HG03103 (cell line): ENCODE measurements around the gene ACTN2.

Experiments
- ATAC-seq: cut with Tn5 transposase; IDR thresholded peaks from one replicate; pipeline ENCODE4 v1.9.1; 2021; ENCODE audit warnings: low read depth; ENCODE audit not compliant: unreplicated experiment

Gene ACTN2

GRCh38 chr1:236765831-236766230, 79.5 kb downstream of the ACTN2 start:
- no peak for ATAC-seq

GRCh38 chr1:236766506-236766905, 80.2 kb downstream of the ACTN2 start:
- no peak for ATAC-seq

DNA sequence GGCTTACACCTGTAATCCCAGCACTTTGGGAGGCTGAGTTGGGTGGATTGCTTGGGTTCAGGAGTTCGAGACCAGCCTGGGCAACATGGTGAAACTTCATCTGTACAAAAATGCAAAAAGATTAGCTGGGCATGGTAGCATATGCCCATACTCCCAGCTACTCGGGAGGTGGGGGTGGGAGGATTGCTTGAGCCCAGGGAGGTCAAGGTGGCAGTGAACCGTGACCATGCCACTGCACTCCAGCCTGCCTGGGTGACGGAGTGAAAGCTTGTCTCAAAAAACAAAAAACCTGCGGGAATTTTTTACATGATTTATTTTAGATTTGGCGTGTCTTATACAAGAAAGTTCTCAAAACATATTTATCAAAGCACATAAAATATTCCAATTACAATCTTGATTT, 81.0 kb downstream of the ACTN2 start:
- no peak for ATAC-seq

DNA sequence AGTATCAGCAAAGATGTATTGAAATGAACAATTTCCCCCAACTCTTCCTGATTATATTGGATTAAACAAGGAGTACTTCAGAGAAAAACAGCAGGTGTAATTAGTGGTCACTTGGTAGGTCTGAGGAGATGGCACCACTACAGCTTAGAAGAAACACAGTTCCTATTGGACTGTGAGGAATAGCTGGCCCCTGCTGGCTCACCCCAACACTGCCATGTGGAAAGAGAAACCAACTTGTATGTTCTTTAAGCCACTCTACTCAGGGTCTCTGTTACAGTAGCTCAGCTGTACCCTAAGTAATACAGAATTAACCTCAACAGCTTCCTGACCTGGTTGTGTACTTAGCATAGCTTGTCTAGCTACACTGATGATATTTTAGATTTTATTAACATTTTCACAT, 82.3 kb downstream of the ACTN2 start:
- no peak for ATAC-seq

GRCh38 chr1:236773919-236774318, 87.6 kb downstream of the ACTN2 start:
- no peak for ATAC-seq

GRCh38 chr1:236774926-236775325, 88.6 kb downstream of the ACTN2 start:
- ATAC-seq, result no peak

- no peak for ATAC-seq
Measured at GRCh38 chr1:236779312-236779711, 93.0 kb downstream of the ACTN2 start.

GRCh38 chr1:236785477-236785876, 99.2 kb downstream of the ACTN2 start:
- ATAC-seq, result no peak

GRCh38 chr1:236786453-236786852, 100.2 kb downstream of the ACTN2 start:
- ATAC-seq, result no peak

- ATAC-seq, result no peak
Measured at GRCh38 chr1:236794585-236795034, 108.3 kb downstream of the ACTN2 start.

GRCh38 chr1:236795035-236795756, 108.9 kb downstream of the ACTN2 start, which contains the start of gene MTR:
MTR (plus strand) TSS chr1:236795292; CDS start chr1:236795704, 412 bp downstream.
- peak; percentile 98 for ATAC-seq

GRCh38 chr1:236795757-236796667, 109.7 kb downstream of the ACTN2 start:
- peak; percentile 17 for ATAC-seq

DNA sequence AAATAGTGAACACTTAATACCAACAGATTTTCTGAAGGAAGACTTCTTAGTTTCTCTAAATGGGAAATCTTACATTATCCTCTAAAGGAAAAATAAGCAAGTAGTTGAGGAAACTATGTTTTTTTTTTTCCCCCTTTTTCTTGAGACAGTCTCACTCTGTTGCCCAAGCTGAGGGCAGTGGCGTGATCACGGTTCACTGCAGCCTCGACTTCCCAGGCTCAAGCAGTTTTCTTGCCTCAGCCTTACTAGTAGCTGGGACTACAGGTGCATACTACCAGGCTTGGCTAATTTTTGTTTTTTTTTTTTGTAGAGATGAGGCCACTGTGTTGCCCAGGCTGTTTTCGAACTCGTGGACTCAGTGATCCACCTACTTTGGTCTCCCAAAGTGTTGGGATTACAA, 112.7 kb downstream of the ACTN2 start:
- ATAC-seq, result no peak

DNA sequence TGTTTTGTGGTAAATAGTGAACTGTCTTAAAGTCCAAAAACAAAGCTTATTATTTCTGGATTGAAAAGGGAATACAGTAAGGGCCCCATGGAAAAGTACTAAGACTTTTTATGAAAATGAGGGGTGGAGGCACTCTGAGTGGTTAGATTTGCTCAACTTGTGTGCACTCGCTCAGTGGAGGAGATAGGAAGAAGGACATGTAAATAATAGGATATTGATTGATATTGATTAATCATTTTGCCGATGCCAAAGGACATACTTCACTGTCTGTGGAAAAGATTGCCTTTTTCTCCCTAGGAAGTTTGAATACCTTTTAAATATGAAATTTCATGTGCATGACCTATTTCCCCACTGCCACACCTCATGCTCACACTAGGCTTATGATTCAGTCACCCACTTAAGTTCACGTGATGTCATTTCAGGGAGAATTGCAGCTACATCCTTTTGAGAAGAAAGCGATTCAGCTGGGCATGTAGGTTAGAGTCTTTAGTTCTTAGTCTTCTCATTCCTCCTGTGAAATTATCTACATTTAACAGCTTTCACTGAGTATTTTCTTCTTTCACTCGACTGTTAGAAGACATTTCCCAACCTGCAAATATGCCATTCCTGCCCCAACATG, 113.8 kb downstream of the ACTN2 start:
- no peak for ATAC-seq

GRCh38 chr1:236800623-236801022, 114.3 kb downstream of the ACTN2 start:
- ATAC-seq, result no peak

DNA sequence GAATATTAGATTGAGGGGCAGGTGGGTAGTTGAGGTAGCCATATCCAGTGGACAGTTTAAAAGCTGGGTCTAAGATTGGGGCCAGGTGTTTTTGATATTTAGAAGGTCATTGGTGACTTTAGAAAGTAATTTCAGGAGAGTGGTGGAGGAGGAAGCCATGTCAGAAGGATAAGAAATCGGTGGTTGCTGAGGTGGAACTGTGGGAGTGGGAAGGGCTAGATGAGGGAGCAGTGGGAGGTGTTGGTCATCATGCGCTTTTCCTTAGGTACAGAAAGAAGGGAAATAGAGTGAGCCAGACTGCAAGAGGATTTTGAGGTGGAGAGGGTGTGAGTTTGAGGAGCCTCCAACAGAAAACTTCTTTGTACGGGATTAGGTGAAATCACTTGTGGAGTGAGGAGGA, 116.0 kb downstream of the ACTN2 start:
- no peak for ATAC-seq

GRCh38 chr1:236806634-236807033, 120.3 kb downstream of the ACTN2 start:
- no peak for ATAC-seq

DNA sequence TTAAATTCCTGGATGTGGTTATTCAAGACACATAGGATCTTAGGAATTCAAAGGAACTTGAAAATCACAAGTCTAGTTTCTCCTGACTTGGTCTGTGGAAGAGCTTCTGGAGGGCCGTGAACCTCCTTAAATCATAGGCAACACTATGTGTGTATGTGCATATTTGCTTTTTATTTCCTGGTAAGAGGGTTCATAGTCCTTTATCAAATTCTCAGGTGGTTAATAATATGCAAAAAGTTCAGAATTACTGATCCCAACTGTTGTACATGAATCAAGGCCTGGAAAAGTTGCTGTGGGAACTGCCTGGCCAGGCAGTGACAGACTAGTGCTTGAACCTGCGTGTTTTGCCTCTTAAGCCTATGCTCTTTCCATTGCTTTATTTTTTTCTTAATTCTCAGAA, 121.7 kb downstream of the ACTN2 start:
- ATAC-seq, result no peak

DNA sequence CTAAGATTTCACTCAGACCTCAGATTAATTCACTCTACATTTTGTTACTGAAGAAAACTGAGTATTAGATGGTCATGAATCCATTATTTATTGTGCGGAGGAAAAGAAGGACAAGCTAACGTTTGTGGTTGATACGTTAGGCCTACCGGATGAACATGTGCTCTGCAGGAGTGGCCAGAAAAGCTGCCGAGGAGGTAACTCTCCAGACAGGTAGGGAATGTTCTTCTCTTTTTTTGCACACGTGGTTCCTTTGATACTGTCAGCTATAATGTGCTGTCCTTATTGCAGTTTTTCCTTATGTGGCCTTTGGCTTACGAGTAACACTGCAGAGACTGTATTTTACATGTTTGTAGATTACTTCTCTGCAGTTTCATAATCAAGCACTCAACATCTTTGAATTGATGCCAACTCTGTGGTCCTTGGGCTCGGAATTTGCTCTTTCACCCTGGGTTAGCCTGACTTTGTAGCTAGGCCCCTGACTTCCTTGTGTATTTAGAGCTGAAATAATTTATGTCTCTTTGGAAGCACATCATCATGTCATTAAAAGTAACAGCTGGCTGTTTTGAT, 122.3 kb downstream of the ACTN2 start:
- ATAC-seq, result no peak

- no peak for ATAC-seq
Measured at GRCh38 chr1:236809148-236809547, 122.8 kb downstream of the ACTN2 start.

- no peak for ATAC-seq
Measured at GRCh38 chr1:236810018-236810417, 123.7 kb downstream of the ACTN2 start.
